B cell (primary cell): ENCODE measurements around the gene NETO1. TPM values are rescaled to one million over a fixed set of nuclear protein-coding genes. Genes with fewer than 3 reads are reported as not detected.

ENCODE experiments used
- ATAC-seq: fragments of 200-7000 bp; cut with Tn5 transposase; one replicate; pipeline ENCODE4 v1.10.0; 2021; ENCODE audit warnings: low read depth, mild to moderate bottlenecking, moderate number of reproducible peaks, moderate library complexity
- CTCF ChIA-PET: fragments of 350-600 bp; sonication (Branson Sonifier 250); formaldehyde crosslinking; loops from one replicate; lab custom pipeline; 2021; ENCODE audit warnings: antibody characterized with exemption, inconsistent platforms; lab: Charles Lee
- POLR2A ChIA-PET: fragments of 350-600 bp; sonication (Branson Sonifier 250); formaldehyde crosslinking; loops from one replicate; lab custom pipeline; 2021; ENCODE audit warnings: antibody characterized with exemption; lab: Charles Lee
- DNase-seq: peaks from one replicate; pipeline ENCODE4 v3.0.0; 2013
- H2AFZ ChIP-seq: 2 replicates; pipeline ENCODE4 v1.6.1; 2012; ENCODE audit warnings: mild to moderate bottlenecking, low read depth, low read length; ENCODE audit not compliant: insufficient read depth, poor library complexity, severe bottlenecking
- H3K27ac ChIP-seq, 2 donors: 1 replicate in 1 of 2; 2 replicates in 1 of 2; pipeline ENCODE4 v1.5.1; 2012 to 2013; ENCODE audit warnings: low read length in 2 of 2, mild to moderate bottlenecking in 2 of 2, moderate library complexity in 1 of 2
- H3K27me3 ChIP-seq, 4 experiments: fragments of 200-600 bp in 1 of 4; sonication (generic) in 1 of 4; replicated peaks in 1 of 4; 1 replicate in 2 of 4; 2 replicates in 2 of 4; pipeline versions ENCODE4 v1.6.1 to v1.7.0; 2013 to 2016; ENCODE audit warnings: low read length in 3 of 4, mild to moderate bottlenecking in 2 of 4, mixed read lengths in 1 of 4, moderate library complexity in 1 of 4; ENCODE audit not compliant: insufficient read depth in 4 of 4, control insufficient read depth in 3 of 4; ENCODE audit errors: control extremely low read depth in 1 of 4
- H3K36me3 ChIP-seq, 2 experiments: replicated peaks in 1 of 2; 1 replicate in 1 of 2; 2 replicates in 1 of 2; pipeline versions ENCODE4 v1.6.1 to v1.7.1; 2013; ENCODE audit warnings: low read length in 1 of 2; ENCODE audit not compliant: insufficient read depth in 2 of 2, control insufficient read depth in 1 of 2; ENCODE audit errors: control extremely low read depth in 1 of 2, extremely low read depth in 1 of 2
- H3K4me1 ChIP-seq, 2 donors: fragments of 200-600 bp in 1 of 2; sonication (generic) in 1 of 2; 1 replicate in 1 of 2; 2 replicates in 1 of 2; pipeline versions ENCODE4 v1.5.1 to v1.6.1; 2013 to 2017; ENCODE audit warnings: low read length in 2 of 2; ENCODE audit not compliant: control insufficient read depth in 2 of 2, insufficient read depth in 2 of 2
- H3K4me2 ChIP-seq: replicated peaks from 2 replicates; pipeline ENCODE3; 2012; ENCODE audit warnings: mild to moderate bottlenecking, low read depth, low read length; ENCODE audit not compliant: poor library complexity, severe bottlenecking
- H3K4me3 ChIP-seq, 5 experiments: fragments of 200-600 bp in 1 of 5; sonication (generic) in 1 of 5; 1 replicate in 3 of 5; 2 replicates in 2 of 5; pipeline versions ENCODE4 v1.5.1 to v1.7.0; 2011 to 2016; ENCODE audit warnings: low read length in 4 of 5, mild to moderate bottlenecking in 4 of 5, low read depth in 2 of 5, control low read depth in 1 of 5, moderate library complexity in 1 of 5; ENCODE audit not compliant: insufficient read depth in 1 of 5; ENCODE audit errors: control extremely low read depth in 1 of 5, extremely low read depth in 1 of 5
- H3K79me2 ChIP-seq: fragments of 200-600 bp; sonication (generic); one replicate; pipeline ENCODE4 v1.6.0; 2016; ENCODE audit warnings: low read length; ENCODE audit not compliant: control insufficient read depth, insufficient read depth
- H3K9ac ChIP-seq: fragments of 200-600 bp; sonication (generic); 2 replicates; pipeline ENCODE4 v1.6.1; 2017; ENCODE audit warnings: mild to moderate bottlenecking, low read length, moderate library complexity
- H3K9me3 ChIP-seq, 3 donors: one replicate each; pipeline versions ENCODE4 v1.6.1 to v1.7.1; 2013; ENCODE audit warnings: low read length in 2 of 3; ENCODE audit not compliant: control insufficient read depth in 2 of 3, insufficient read depth in 1 of 3; ENCODE audit errors: control extremely low read depth in 1 of 3
- H4K20me1 ChIP-seq: 2 replicates; pipeline ENCODE4 v1.6.0; 2012; ENCODE audit warnings: mild to moderate bottlenecking, low read length; ENCODE audit not compliant: insufficient read depth, control insufficient read depth, poor library complexity, severe bottlenecking
- H3K27ac Mint-ChIP-seq: one replicate; pipeline ENCODE4 v1.8.0; 2021; ENCODE audit warnings: mixed read lengths
- H3K27me3 Mint-ChIP-seq: one replicate; pipeline ENCODE4 v1.8.0; 2021; ENCODE audit warnings: mixed read lengths
- H3K4me1 Mint-ChIP-seq: one replicate; pipeline ENCODE4 v1.8.0; 2021; ENCODE audit warnings: mixed read lengths
- H3K4me3 Mint-ChIP-seq: one replicate; pipeline ENCODE4 v1.8.0; 2021; ENCODE audit warnings: mixed read lengths
- H3K9me3 Mint-ChIP-seq: one replicate; pipeline ENCODE4 v1.8.0; 2022; ENCODE audit warnings: mixed read lengths; ENCODE audit not compliant: insufficient read depth
- EZH2 ChIP-seq: IDR thresholded peaks from 2 replicates; pipeline ENCODE4 v1.6.1; 2012; ENCODE audit warnings: borderline replicate concordance, low read depth, mild to moderate bottlenecking, moderate library complexity, low read length; ENCODE audit not compliant: insufficient read depth, poor library complexity, severe bottlenecking
- WGBS: methylation state at CpG from one replicate; pipeline ENCODE4 v1.1.5; 2013; ENCODE audit warnings: missing lambda C conversion rate; ENCODE audit not compliant: insufficient coverage; 5-methylcytosine and 5-hydroxymethylcytosine counted together
- intact Hi-C: fragments of 100-400 bp; cut with micrococcal nuclease; formaldehyde crosslinking; loops from one replicate; pipeline ENCODE4 v1.10.0; 2022
- polyA plus RNA-seq: library from polyadenylated mRNA; depleted of rRNA; stranded (reverse); fragments of >200 nt; gene quantifications from 2 replicates; pipeline ENCODE4 v1.2.3, GENCODE V29; 2012
- total RNA-seq, 2 donors: library from RNA; stranded (reverse); fragments of 120-200 nt in 1 of 2; gene quantifications; 1 replicate in 1 of 2; 2 replicates in 1 of 2; pipeline versions ENCODE4 v1.2.3 to v1.2.4, GENCODE V29; 2013 to 2022
- TF ChIP-seq, protein P1 (sequence below): fragments of 200-600 bp; IDR thresholded peaks from one replicate; pipeline ENCODE4 v1.8.0; 2022; ENCODE audit warnings: antibody characterized with exemption, mild to moderate bottlenecking

NETO1 gene
- total and polyA plus RNA-seq, 2 donors (not counting 1 experiment from before 2014, with no cell fraction given) = 8.4 to 10.5 TPM

DNA sequence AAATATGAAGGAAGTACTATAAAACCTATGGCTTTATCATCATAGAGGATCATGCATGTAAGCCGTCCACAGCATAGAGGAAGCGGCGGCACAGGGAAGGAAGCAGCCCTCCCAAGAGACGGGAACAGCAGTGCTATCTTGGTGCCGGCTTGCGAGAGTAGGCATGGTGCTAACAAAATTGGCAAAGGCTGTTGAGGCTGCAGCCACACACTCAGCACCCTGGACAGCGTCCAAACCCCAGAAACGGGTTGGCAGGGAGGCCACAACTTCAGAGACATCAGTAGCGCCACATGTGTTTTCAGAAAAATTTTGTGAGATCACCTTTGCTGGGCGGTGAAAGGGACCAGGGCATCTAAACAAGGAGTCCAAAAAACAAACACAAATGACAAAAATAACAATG is 37.7 kb downstream of the NETO1 start:
- peak; percentile 5 for DNase-seq
- Mint-ChIP-seq H3K27me3 (peaks cover 4% of the 10 kb centered on the region), H3K9me3 (peaks cover 3% of the 10 kb centered on the region), H3K4me3 (no peak overlapping the region), H3K4me1 (no peaks in the 10 kb centered on the region), H3K27ac (no peak overlapping the region)
- no peak overlapping the region for H2AFZ ChIP-seq
- no peak overlapping the region for H3K4me2 ChIP-seq
- ATAC-seq = no peak
- no peak overlapping the region for H3K4me3 ChIP-seq
- H3K4me1 ChIP-seq = no peaks in the 10 kb centered on the region
- no peaks in the 10 kb centered on the region for H4K20me1 ChIP-seq
- H3K27ac ChIP-seq = no peak overlapping the region
- ChIA-PET CTCF (no interaction called here), POLR2A (no interaction called here)
- H3K36me3 ChIP-seq = no peaks in the 10 kb centered on the region
- H3K79me2 ChIP-seq = no peaks in the 10 kb centered on the region
- H3K9me3 ChIP-seq = no peaks in the 10 kb centered on the region
- 44% methylated on average over 9 of the region's 10 CpGs for WGBS
- intact Hi-C loops = no loop called here
- no peak for TF ChIP-seq EZH2
- TF ChIP-seq, protein P1, sequence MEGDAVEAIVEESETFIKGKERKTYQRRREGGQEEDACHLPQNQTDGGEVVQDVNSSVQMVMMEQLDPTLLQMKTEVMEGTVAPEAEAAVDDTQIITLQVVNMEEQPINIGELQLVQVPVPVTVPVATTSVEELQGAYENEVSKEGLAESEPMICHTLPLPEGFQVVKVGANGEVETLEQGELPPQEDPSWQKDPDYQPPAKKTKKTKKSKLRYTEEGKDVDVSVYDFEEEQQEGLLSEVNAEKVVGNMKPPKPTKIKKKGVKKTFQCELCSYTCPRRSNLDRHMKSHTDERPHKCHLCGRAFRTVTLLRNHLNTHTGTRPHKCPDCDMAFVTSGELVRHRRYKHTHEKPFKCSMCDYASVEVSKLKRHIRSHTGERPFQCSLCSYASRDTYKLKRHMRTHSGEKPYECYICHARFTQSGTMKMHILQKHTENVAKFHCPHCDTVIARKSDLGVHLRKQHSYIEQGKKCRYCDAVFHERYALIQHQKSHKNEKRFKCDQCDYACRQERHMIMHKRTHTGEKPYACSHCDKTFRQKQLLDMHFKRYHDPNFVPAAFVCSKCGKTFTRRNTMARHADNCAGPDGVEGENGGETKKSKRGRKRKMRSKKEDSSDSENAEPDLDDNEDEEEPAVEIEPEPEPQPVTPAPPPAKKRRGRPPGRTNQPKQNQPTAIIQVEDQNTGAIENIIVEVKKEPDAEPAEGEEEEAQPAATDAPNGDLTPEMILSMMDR = no peak
- H3K27me3 ChIP-seq = no peaks in the 10 kb centered on the region
- H3K9ac ChIP-seq = no peak overlapping the region

DNA sequence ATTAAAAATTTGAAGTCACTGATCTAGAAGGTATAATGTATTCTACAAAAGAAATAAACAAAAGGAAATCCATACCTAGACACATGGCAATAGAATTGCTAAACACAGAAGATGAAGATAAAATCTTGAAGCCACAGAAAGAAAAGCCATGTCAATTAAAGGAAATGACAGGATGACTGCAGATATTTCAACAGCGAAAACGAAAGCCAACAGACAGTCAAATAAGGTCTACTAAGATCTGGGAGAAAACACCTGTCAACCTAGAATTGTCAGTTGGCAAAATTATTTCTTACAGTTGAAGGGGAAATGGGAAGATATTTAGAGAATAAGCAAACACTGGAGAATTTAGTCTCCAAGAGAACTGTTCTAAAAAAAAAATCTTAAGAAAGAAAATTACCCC is 39.2 kb downstream of the NETO1 start:
- Histone ChIP-seq H3K4me1 (no peaks in the 10 kb centered on the region), H3K9me3 (no peaks in the 10 kb centered on the region), H2AFZ (no peak overlapping the region), H4K20me1 (no peaks in the 10 kb centered on the region), H3K4me2 (no peak overlapping the region), H3K36me3 (no peaks in the 10 kb centered on the region), H3K4me3 (no peak overlapping the region), H3K79me2 (no peaks in the 10 kb centered on the region), H3K9ac (no peak overlapping the region), H3K27ac (no peak overlapping the region), H3K27me3 (no peaks in the 10 kb centered on the region)
- WGBS = 33% methylated on average over 2 of the region's 2 CpGs
- Mint-ChIP-seq H3K27ac (no peak overlapping the region), H3K4me3 (no peak overlapping the region), H3K27me3 (peaks cover 4% of the 10 kb centered on the region), H3K4me1 (no peaks in the 10 kb centered on the region), H3K9me3 (peaks cover 3% of the 10 kb centered on the region)
- intact Hi-C loops = no loop called here
- no peak for DNase-seq
- no peak for ATAC-seq
- TF ChIP-seq, protein P1 = no peak
- no peak for TF ChIP-seq EZH2
- POLR2A ChIA-PET = no interaction called here
- CTCF ChIA-PET = no interaction called here
